Stimulated activated CD4-positive, alpha-beta T cell treated with anti-CD3 and anti-CD28 coated beads, Interleukin-2, amount 100 ng/mL, for 24 hours (primary cell): ENCODE data around the gene CD200R1.

Source experiments
- DNase-seq, 2 donors: peaks; one replicate each; pipeline ENCODE4 v3.0.0-alpha.2; 2020

CD200R1 gene

GRCh38 chr3:112974894-112975293 lies at the start of gene CD200R1:
TSS of gene CD200R1 (minus strand) at chr3:112975103. CDS start at chr3:112974857, 246 bp downstream.
- DNase-seq: peak in 1 of 2 donors; percentile 12

GRCh38 chr3:113021471-113021870 lies 46.6 kb upstream of the CD200R1 start:
- no peak for DNase-seq

- peak; percentile 87 to 88 for DNase-seq
These were observed 44.6 kb upstream of the CD200R1 start for GRCh38 chr3:113019182-113020137.

- DNase-seq: peak in 1 of 2 donors; percentile 23
These were observed 43.8 kb upstream of the CD200R1 start for GRCh38 chr3:113018536-113019181.

GRCh38 chr3:113013593-113013992 lies 38.7 kb upstream of the CD200R1 start:
- DNase-seq: no peak

GRCh38 chr3:113008117-113008516 lies 33.2 kb upstream of the CD200R1 start:
- DNase-seq: no peak

GRCh38 chr3:113006359-113007056 lies 31.6 kb upstream of the CD200R1 start:
- no peak for DNase-seq

- no peak for DNase-seq
These were observed 30.7 kb upstream of the CD200R1 start for GRCh38 chr3:113005611-113006010.

GRCh38 chr3:113002679-113003078 lies 27.8 kb upstream of the CD200R1 start:
- DNase-seq: no peak

- no peak for DNase-seq
These were observed 27.1 kb upstream of the CD200R1 start for GRCh38 chr3:113002037-113002436.

GRCh38 chr3:113000691-113001090 lies 25.8 kb upstream of the CD200R1 start:
- DNase-seq: no peak

- DNase-seq: no peak
These were observed 20.9 kb upstream of the CD200R1 start for GRCh38 chr3:112995800-112996199.

- DNase-seq: peak; percentile 87 to 89
These were observed 16.0 kb upstream of the CD200R1 start, which contains the start of gene GTPBP8 for GRCh38 chr3:112990672-112991602. TSS of gene GTPBP8 (plus strand) at chr3:112990984. CDS start at chr3:112991000, 16 bp downstream.

- no peak for DNase-seq
These were observed 12.9 kb upstream of the CD200R1 start for GRCh38 chr3:112987710-112988334.

GRCh38 chr3:112984485-112984884 lies 9.6 kb upstream of the CD200R1 start:
- no peak for DNase-seq

- DNase-seq: no peak
These were observed 7.8 kb upstream of the CD200R1 start for GRCh38 chr3:112982710-112983109.

GRCh38 chr3:112980080-112980479 lies 5.2 kb upstream of the CD200R1 start:
- DNase-seq: no peak

GRCh38 chr3:112979244-112979832 lies 4.4 kb upstream of the CD200R1 start:
- no peak for DNase-seq

- no peak for DNase-seq
These were observed 2.0 kb upstream of the CD200R1 start for GRCh38 chr3:112976953-112977352.

- no peak for DNase-seq
These were observed 1.1 kb upstream of the CD200R1 start for GRCh38 chr3:112976001-112976400.

GRCh38 chr3:112974178-112974517 lies 755 bp downstream of the CD200R1 start:
- DNase-seq: no peak
